Activated CD4-positive, CD25-positive, alpha-beta regulatory T cell treated with anti-CD3 and anti-CD28 coated beads, Interleukin-2, amount 50 U/mL, for 72 hours (primary cell): Measurements from ENCODE around the gene HTR1B.

Experiments
- DNase-seq: peaks from one replicate; pipeline ENCODE4 v3.0.0; 2021

Gene HTR1B

GRCh38 chr6:77454386-77454785, 8.9 kb downstream of the HTR1B start:
- no peak for DNase-seq

GRCh38 chr6:77451466-77451865, 11.8 kb downstream of the HTR1B start:
- no peak for DNase-seq

GRCh38 chr6:77450924-77451323, 12.4 kb downstream of the HTR1B start:
- no peak for DNase-seq

- DNase-seq = no peak
These were observed 14.7 kb downstream of the HTR1B start for GRCh38 chr6:77448546-77448945.

GRCh38 chr6:77447254-77447653, 16.0 kb downstream of the HTR1B start:
- no peak for DNase-seq

GRCh38 chr6:77446249-77446648, 17.0 kb downstream of the HTR1B start:
- DNase-seq = no peak

GRCh38 chr6:77445214-77445613, 18.1 kb downstream of the HTR1B start:
- DNase-seq = no peak

- no peak for DNase-seq
These were observed 22.9 kb downstream of the HTR1B start for GRCh38 chr6:77440206-77440976.

- DNase-seq = no peak
These were observed 29.4 kb downstream of the HTR1B start for GRCh38 chr6:77433888-77434287.

- no peak for DNase-seq
These were observed 32.8 kb downstream of the HTR1B start for GRCh38 chr6:77430504-77430903.

- no peak for DNase-seq
These were observed 37.6 kb downstream of the HTR1B start for GRCh38 chr6:77425671-77426070.

- no peak for DNase-seq
These were observed 38.1 kb downstream of the HTR1B start for GRCh38 chr6:77425216-77425615.

- no peak for DNase-seq
These were observed 38.5 kb downstream of the HTR1B start for GRCh38 chr6:77424761-77425160.

- no peak for DNase-seq
These were observed 46.5 kb downstream of the HTR1B start for GRCh38 chr6:77416839-77417238.

- DNase-seq = no peak
These were observed 47.6 kb downstream of the HTR1B start for GRCh38 chr6:77415706-77416105.
